OCI-LY7 (cell line): ENCODE results near the gene PRAC2.

ENCODE experiments used
- CTCF ChIP-seq: fragments of 200-600 bp; sonication (generic); conservative IDR thresholded peaks from 2 replicates; pipeline ENCODE4 v1.5.1; 2014; ENCODE audit warnings: mild to moderate bottlenecking, antibody characterized with exemption, low read length, moderate library complexity, mixed read lengths
- EZH2phosphoT487 ChIP-seq: fragments of 200-600 bp; sonication (generic); IDR thresholded peaks from 2 replicates; pipeline ENCODE4 v1.6.1; 2018; ENCODE audit warnings: low read depth, borderline replicate concordance, mild to moderate bottlenecking, mixed run types, antibody characterized with exemption, low read length, moderate library complexity, mixed read lengths

- TF ChIP-seq CTCF, result no peak
- TF ChIP-seq EZH2phosphoT487, result no peak
These were observed 10.8 kb downstream of the PRAC2 start for GRCh38 chr17:48733632-48734328.
